GM06990 (cell line): ENCODE results near the gene ZDHHC7.

ENCODE experiments used
- DNase-seq: peaks from one replicate; pipeline ENCODE4 v3.0.0-alpha.2; 2011; ENCODE audit not compliant: insufficient read length; ENCODE audit errors: extremely low read depth
- H3K27me3 ChIP-seq: replicated peaks from 2 replicates; pipeline ENCODE4 v1.6.0; 2011; ENCODE audit warnings: low read length; ENCODE audit not compliant: control insufficient read depth, insufficient read depth
- H3K36me3 ChIP-seq: 2 replicates; pipeline ENCODE4 v1.5.1; 2011; ENCODE audit warnings: low read length; ENCODE audit not compliant: control insufficient read depth, insufficient read depth
- H3K4me3 ChIP-seq: replicated peaks from 2 replicates; pipeline ENCODE4 v1.5.1; 2011; ENCODE audit warnings: low read depth, mild to moderate bottlenecking, control low read depth, low read length
- CTCF ChIP-seq: IDR thresholded peaks from 2 replicates; pipeline ENCODE4 v1.5.1; 2011; ENCODE audit warnings: low read length, control low read depth, mild to moderate bottlenecking, inconsistent platforms; ENCODE audit not compliant: insufficient read depth, poor library complexity, severe bottlenecking

ZDHHC7 gene

GRCh38 chr16:84965428-84966415 lies 45.6 kb downstream of the ZDHHC7 start:
- no peaks in the 10 kb centered on the region for H3K27me3 ChIP-seq
- H3K4me3 ChIP-seq: no peak overlapping the region
- no peaks in the 10 kb centered on the region for H3K36me3 ChIP-seq
- DNase-seq: no peak
- TF ChIP-seq CTCF: no peak

GRCh38 chr16:84964386-84965128 lies 46.8 kb downstream of the ZDHHC7 start:
- no peak for TF ChIP-seq CTCF
- H3K27me3 ChIP-seq: no peaks in the 10 kb centered on the region
- H3K4me3 ChIP-seq: no peak overlapping the region
- no peak for DNase-seq
- no peaks in the 10 kb centered on the region for H3K36me3 ChIP-seq

- Histone ChIP-seq H3K36me3 (no peaks in the 10 kb centered on the region), H3K4me3 (no peak overlapping the region), H3K27me3 (no peaks in the 10 kb centered on the region)
- TF ChIP-seq CTCF: no peak
- DNase-seq: no peak
Observed at GRCh38 chr16:84963066-84963465, 48.3 kb downstream of the ZDHHC7 start.

- Histone ChIP-seq H3K27me3 (no peaks in the 10 kb centered on the region), H3K36me3 (no peaks in the 10 kb centered on the region), H3K4me3 (no peak overlapping the region)
- TF ChIP-seq CTCF: no peak
- DNase-seq: no peak
Observed at GRCh38 chr16:84960942-84961341, 50.4 kb downstream of the ZDHHC7 start.

- Histone ChIP-seq H3K27me3 (no peaks in the 10 kb centered on the region), H3K36me3 (no peaks in the 10 kb centered on the region), H3K4me3 (no peak overlapping the region)
- no peak for DNase-seq
- TF ChIP-seq CTCF: no peak
Observed at GRCh38 chr16:84959784-84960417, 51.4 kb downstream of the ZDHHC7 start.
